Stimulated activated CD4-positive, alpha-beta T cell treated with anti-CD3 and anti-CD28 coated beads, Interleukin-12 subunit alpha, Interleukin-12 subunit beta, amount 100 ng/mL, for 4 hours (primary cell): Measurements from ENCODE around the gene GSTP1.
"Not testable (repeated sequence)": the region's sequence is repeated elsewhere in the genome, so short reads cannot be mapped to it uniquely, and the experiment has no call there.

Source experiments
- DNase-seq: peaks from one replicate; pipeline ENCODE4 v3.0.0-alpha.2; 2020

The GSTP1 gene

DNA sequence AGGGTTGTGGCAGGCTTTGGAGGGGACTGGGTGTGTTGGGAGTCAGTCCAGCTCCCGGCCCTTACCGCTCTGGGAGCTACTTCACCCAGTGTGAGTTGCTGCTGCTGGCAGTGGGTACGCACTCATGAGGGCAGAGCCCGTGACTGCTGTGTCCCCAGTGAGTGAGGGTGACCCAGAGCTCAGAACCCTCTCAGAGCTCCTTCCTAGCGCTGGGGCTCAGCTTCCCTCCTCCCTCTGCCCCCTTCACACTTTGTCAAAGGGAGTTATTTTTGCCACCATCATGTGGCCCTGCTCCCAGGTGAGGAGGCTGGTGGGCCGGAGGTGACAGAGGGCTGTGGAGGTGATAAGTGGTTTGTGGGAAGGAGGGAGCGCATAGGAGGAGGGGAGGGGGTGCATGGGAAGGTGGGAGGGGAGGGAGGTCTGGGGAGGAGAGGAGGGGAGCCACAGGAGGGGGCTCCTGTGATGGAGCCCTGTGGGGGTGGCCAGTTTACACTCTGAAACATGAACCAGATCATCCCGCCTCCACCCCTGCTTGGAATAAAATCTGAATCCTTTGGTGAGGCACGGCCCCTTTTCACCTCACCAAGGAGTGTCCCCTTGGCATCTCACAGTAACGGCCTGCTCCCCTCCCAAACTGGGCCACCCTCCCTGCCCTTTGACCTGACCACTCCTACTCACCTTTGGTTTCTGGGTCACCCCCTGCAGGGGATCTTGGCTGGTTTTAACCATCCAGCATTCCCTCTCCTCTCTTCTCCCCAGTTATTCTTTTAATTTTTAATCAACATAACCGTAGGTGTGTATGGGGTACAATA, 33.0 kb downstream of the GSTP1 start:
- no peak for DNase-seq

GRCh38 chr11:67617243-67617953, 33.8 kb downstream of the GSTP1 start:
- no peak for DNase-seq

DNA sequence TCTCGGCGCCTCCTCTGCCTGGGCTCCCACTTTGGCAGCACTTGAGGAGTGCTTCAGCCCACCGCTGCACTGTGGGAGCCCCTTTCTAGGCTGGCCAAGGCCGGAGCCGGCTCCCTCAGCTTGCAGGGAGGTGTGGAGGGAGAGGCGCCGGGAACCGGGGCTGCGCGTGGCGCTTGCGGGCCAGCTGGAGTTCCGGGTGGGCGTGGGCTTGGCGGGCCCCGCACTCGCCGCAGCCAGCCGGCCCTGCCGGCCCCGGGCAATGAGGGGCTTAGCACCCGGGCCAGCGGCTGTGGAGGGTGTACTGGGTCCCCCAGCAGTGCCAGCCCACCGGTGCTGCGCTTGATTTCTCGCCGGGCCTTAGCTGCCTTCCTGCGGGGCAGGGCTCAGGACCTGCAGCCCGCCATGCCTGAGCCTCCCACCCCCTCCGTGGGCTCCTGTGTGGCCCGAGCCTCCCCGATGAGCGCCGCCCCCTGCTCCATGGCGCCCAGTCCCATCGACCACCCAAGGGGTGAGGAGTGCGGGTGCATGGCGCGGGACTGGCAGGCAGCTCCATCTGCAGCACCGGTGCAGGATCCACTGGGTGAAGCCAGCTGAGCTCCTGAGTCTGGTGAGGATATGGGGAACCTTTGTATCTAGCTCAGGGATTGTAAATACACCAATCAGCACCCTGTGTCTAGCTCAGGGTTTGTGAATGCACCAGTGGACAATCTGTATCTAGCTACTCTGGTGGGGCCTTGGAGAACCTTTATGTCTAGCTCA, 35.5 kb downstream of the GSTP1 start:
- DNase-seq: not testable (repeated sequence)

DNA sequence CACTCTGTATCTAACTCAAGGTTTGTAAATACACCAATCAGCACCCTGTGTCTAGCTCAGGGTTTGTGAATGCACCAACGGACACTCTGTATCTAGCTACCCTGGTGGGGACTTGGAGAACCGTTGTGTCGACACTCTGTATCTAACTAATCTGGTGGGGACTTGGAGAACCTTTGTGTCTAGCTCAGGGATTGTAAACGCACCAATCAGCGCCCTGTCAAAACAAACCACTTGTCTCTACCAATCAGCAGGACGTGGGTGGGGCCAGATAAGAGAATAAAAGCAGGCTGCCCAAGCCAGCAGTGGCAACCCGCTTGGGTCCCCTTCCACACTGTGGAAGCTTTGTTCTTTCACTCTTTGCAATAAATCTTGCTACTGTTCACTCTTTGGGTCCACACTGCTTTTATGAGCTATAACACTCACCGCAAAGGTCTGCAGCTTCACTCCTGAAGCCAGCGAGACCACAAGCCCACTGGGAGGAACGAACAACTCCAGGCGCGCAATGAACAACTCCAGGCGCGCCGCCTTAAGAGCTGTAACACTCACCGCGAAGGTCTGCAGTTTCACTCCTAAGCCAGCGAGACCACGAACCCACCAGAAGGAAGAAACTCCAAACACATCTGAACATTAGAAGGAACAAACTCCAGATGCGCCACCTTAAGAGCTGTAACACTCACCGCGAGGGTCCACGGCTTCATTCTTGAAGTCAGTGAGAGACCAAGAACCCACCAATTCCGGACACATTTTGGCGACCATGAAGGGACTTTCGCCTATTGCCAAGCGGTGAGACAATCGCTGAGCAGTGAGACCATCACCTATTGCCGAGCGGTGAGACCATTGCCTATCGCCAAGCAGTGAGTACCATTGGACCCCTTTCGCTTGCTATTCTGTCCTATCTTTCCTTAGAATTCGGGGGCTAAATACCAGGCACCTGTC, 36.3 kb downstream of the GSTP1 start:
- DNase-seq: not testable (repeated sequence)

- DNase-seq: not testable (repeated sequence)
Observed at GRCh38 chr11:67620621-67621020, 37.0 kb downstream of the GSTP1 start.

- DNase-seq: not testable (repeated sequence)
Observed at GRCh38 chr11:67621928-67622327, 38.3 kb downstream of the GSTP1 start.

- not testable (repeated sequence) for DNase-seq
Observed at GRCh38 chr11:67622905-67623304, 39.3 kb downstream of the GSTP1 start.

DNA sequence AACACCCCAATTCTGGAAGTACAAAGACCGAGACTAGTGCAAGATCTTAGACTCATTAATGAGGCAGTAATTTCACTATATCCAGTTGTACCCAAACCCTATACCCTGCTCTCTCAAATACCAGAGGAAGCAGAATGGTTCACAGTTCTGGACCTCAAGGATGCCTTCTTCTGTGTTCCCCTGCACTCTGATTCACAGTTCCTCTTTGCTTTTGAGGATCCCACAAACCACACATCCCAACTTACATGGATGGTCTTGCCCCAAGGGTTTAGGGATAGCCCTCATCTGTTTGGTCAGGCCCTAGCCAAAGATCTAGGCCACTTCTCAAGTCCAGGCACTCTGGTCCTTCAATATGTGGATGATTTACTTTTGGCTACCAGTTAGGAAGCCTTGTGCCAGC, 40.2 kb downstream of the GSTP1 start:
- DNase-seq: not testable (repeated sequence)

- not testable (repeated sequence) for DNase-seq
Observed at GRCh38 chr11:67626131-67626833, 42.7 kb downstream of the GSTP1 start.

- DNase-seq: no peak
Observed at GRCh38 chr11:67626970-67627369, 43.4 kb downstream of the GSTP1 start.

DNA sequence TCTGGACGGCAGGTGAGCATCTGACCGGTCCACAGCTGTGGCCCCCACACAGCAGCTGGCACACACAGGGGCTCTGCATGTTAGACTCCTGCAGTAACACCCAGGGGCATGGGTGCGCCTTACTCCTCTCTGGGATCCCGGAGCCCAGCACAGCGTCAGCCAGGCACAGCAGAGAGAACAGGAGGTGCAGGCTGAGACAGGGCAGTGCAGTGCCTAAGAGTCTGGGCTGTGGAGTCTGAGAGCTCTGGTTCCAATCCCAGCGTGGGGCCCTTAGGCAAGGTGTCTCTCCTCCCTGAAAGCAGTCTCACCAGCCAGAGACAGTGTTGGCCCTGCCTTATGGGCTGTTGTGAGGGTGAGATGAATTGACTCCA, 43.8 kb downstream of the GSTP1 start:
- no peak for DNase-seq

- DNase-seq: no peak
Observed at GRCh38 chr11:67627812-67628624, 44.4 kb downstream of the GSTP1 start.

DNA sequence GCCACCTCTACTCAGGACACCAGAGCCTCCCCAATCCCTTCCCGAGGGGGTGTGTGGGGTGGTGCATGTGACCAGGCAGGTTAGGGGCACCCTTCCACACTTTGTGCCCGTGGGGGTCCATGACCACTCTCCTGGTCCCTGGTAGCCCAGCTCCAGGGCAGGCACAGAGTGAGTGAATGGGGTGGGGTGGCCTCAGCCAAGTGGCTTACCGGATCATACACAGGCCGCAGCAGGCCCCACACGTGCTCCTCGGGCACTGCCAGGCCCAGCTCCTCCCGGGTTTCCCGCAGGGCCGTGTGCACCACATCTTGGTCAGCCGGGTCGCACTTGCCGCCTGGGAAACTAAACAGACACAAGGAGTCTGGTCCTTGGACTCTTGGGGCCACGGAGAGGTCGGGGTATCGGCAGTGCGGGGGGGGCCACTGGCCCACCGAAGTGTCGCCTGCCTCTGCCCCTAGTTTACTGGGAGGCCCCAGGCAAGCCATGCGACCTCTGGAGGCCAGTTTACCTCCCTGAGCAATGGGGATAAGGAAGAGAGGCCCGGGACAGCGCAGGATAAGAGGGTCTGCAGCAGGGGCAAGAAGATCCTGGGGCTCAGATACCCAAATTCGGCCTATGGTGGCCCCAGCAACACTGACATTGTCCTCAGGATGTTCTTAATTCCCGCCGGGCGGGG, 45.2 kb downstream of the GSTP1 start:
- DNase-seq: no peak

DNA sequence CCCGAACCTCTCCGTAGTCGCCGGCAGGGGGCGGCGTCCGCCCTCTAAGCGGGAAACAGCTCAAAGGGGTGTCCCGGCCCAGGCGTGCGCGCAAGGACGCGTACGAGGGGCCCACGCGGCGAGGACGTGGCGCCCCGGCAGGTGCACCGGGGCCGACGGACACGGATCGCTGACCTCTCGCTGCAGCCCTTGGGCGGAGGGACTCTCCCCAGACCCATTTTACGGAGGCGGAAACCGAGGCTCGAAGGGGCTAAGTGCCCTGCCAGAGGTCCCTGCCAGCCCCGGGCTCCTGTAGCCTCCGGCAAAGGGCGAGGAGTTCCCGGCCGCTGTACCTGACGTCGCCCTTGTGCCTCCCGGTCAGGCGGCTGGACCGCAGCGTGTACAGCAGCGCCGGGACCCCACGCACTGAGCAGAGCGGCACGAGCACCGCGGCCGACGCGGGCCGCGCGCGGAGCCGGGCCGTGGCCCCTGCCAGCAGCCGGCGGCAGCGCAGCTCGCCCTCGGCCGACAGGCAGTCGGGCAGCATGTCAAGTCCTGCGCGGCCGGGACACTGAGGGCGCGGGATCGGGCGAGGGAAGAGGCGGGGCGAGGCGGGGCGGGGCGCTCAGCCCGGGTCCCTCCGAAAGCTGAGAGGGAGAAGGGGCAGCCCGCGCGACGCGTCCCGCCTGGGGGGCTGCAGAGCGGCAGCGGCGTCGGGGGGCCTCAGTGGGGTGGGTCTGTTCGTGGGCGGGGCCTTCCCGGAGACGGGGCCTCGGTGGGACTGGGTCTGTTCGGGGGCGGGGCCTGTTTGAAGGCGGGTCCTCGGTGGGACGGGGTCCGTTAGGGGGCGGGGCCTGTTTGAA, 46.0 kb downstream of the GSTP1 start, which contains the start of gene NUDT8:
Gene NUDT8, minus strand, starts transcription at position 552 of the 842 bp plus-strand sequence. Its CDS starts 26 bp downstream, at position 526.
- peak; percentile 82 for DNase-seq

- peak; percentile 97 for DNase-seq
Observed at GRCh38 chr11:67630228-67630942, 46.8 kb downstream of the GSTP1 start.

DNA sequence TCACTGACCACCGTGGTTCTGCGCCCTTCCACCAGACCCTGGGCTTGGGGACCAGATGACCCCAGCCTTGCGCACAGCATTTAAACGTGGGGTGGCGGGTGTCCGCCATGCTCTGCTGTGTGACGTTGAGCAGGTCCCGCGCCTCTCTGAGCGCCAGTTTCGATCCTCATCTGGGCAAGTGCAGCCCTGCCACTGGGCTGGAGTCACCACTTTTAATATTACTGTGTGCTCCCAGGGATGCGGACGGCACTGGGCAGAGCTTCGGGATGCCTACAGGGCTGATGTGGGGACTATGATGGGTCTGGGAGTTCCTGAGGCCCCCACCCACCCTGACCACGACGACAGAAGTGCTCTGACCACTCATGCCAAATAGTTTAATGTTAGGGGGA, 47.3 kb downstream of the GSTP1 start:
- no peak for DNase-seq

GRCh38 chr11:67631411-67631810, 47.8 kb downstream of the GSTP1 start:
- no peak for DNase-seq

DNA sequence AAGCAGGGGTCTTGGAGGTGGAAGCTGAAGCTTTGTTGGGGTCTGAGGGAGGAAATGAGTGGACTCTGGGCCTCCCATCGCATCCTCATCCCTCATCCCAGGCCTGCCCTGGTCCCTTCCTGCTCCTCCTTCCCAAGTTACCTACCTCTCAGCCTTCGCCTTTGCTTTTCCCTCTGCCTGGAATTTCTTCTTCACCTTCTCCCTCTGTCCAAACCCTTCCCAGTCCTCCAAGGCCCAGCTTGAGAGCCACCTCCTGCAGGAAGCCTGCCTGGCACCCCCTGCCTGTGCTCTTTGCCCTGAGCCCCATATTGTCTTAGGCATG, 48.2 kb downstream of the GSTP1 start:
- DNase-seq: no peak
